Breast epithelium (tissue), 4 donors: ENCODE results near the gene EFTUD2. TPM values are rescaled to one million over a fixed set of nuclear protein-coding genes. Genes with fewer than 3 reads are reported as not detected.

Experiments
- DNase-seq, 2 donors: peaks; one replicate each; pipeline ENCODE4 v3.0.0-alpha.2; 2019; ENCODE audit warnings: low spot score in 2 of 2
- H3K27ac ChIP-seq, 2 donors: fragments of 200-600 bp; sonication (generic) in 1 of 2; one replicate each; pipeline ENCODE4 v1.5.1; 2016 to 2019; ENCODE audit warnings: mild to moderate bottlenecking in 1 of 2
- H3K27me3 ChIP-seq, 2 donors: fragments of 200-600 bp; sonication (generic) in 1 of 2; one replicate each; pipeline versions ENCODE4 v1.5.1 to v1.6.0; 2017 to 2019; ENCODE audit warnings: control low read depth in 1 of 2, mild to moderate bottlenecking in 1 of 2
- H3K36me3 ChIP-seq: fragments of 200-600 bp; one replicate; pipeline ENCODE4 v1.5.1; 2019
- H3K4me1 ChIP-seq, 2 donors: fragments of 200-600 bp; sonication (generic); one replicate each; pipeline ENCODE4 v1.5.1; 2016 to 2019; ENCODE audit warnings: control low read depth in 1 of 2
- H3K4me3 ChIP-seq, 3 donors: fragments of 200-600 bp; sonication (generic); 1 replicate in 2 of 3; 2 replicates in 1 of 3; pipeline ENCODE4 v1.5.1; 2016 to 2019; ENCODE audit warnings: mild to moderate bottlenecking in 3 of 3, moderate library complexity in 2 of 3
- H3K9me3 ChIP-seq, 2 donors: fragments of 200-600 bp; sonication (generic) in 1 of 2; one replicate each; pipeline ENCODE4 v1.5.1; 2016 to 2019; ENCODE audit warnings: control low read depth in 1 of 2
- CTCF ChIP-seq, 3 donors: fragments of 450-650 bp; IDR thresholded peaks; one replicate each; pipeline ENCODE4 v1.5.1; 2016 to 2017; ENCODE audit warnings: antibody characterized with exemption in 3 of 3, mild to moderate bottlenecking in 3 of 3, moderate library complexity in 3 of 3
- POLR2A ChIP-seq: fragments of 450-650 bp; IDR thresholded peaks from one replicate; pipeline ENCODE4 v1.6.1; 2016; ENCODE audit warnings: antibody characterized with exemption, mild to moderate bottlenecking, moderate library complexity
- POLR2AphosphoS5 ChIP-seq, 3 donors: sonication (generic); formaldehyde crosslinking; IDR thresholded peaks; one replicate each; pipeline ENCODE4 v1.6.1; 2017; ENCODE audit warnings: antibody characterized with exemption in 3 of 3
- intact Hi-C: fragments of 100-400 bp; cut with DNase I; formaldehyde crosslinking; loops from one replicate; pipeline ENCODE4 v1.15.1; 2023; ENCODE audit warnings: low total_unique reads
- total RNA-seq, 3 donors: library from RNA; depleted of rRNA; stranded (reverse); fragments of >200 nt; gene quantifications; one replicate each; pipeline ENCODE4 v1.1.0, GENCODE V29; 2016

EFTUD2 gene
- total RNA-seq, 3 donors from 2014 or later = 58.1 to 71.4 (median 60.0) TPM

DNA sequence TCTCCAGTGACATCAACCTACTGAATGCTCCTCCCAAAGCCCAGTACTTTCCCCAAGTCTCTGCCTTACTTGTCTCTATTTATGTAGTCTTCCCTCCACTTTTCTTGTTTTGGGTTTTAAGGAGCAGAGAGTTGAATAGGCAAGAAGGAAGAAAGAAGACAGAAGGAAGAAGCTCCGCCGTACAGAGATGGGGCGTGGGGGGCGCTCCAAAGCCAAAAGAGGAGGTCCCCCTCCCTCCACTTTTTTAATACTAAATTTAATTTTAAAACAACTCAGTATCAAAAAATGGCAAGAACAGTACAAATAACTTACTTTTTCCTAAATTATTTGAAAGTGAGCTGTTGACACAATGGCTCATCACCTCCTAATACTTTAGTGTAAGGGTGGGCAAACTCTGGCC, 4.6 kb downstream of the EFTUD2 start:
- no peaks in the 10 kb centered on the region for H3K9me3 ChIP-seq
- no peak overlapping the region for H3K27ac ChIP-seq
- H3K4me3 ChIP-seq = no peak overlapping the region
- H3K4me1 ChIP-seq = no peaks in the 10 kb centered on the region
- intact Hi-C loops = no loop called here
- H3K36me3 ChIP-seq = no peaks in the 10 kb centered on the region
- no peaks in the 10 kb centered on the region for H3K27me3 ChIP-seq
- no peak for DNase-seq
- TF ChIP-seq POLR2A (no peak), POLR2AphosphoS5 (IDR thresholded peaks at IDR 0.05) (no peak), CTCF (IDR thresholded peaks at IDR 0.05) (no peak)

- H3K9me3 ChIP-seq = no peaks in the 10 kb centered on the region
- H3K27me3 ChIP-seq = no peaks in the 10 kb centered on the region
- intact Hi-C loops = no loop called here
- H3K4me1 ChIP-seq = no peaks in the 10 kb centered on the region
- no peaks in the 10 kb centered on the region for H3K36me3 ChIP-seq
- no peak for TF ChIP-seq POLR2A
- TF ChIP-seq POLR2AphosphoS5 (IDR thresholded peaks at IDR 0.05) = no peak
- no peak for TF ChIP-seq CTCF (IDR thresholded peaks at IDR 0.05)
- no peak overlapping the region for H3K4me3 ChIP-seq
- no peak for DNase-seq
- H3K27ac ChIP-seq = no peak overlapping the region
Measured at GRCh38 chr17:44892250-44892649, 7.0 kb downstream of the EFTUD2 start.

DNA sequence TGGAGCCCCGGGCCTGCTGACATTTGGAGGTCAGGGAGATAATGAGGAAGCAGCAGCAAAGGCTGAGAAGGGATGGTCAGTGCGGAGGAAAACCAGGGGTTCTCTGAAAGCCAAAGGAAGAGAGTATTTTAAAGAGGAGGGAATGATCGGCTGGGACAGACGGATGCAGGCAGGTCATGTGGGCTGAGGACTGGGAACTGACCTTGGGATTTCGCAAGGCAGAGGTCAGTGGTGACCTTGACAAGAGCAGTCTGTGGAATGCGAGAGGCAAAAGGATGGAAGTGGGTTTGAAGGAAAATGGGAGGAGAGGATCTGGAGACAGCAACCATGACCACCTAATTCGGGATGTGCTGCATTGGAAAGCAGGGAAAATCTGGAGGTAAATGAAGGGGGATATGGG, 10.2 kb downstream of the EFTUD2 start:
- intact Hi-C loops = no loop called here
- Histone ChIP-seq H3K4me3 (no peak overlapping the region), H3K27me3 (no peaks in the 10 kb centered on the region), H3K27ac (no peak overlapping the region), H3K9me3 (no peaks in the 10 kb centered on the region), H3K36me3 (peaks cover 6% of the 10 kb centered on the region), H3K4me1 (no peaks in the 10 kb centered on the region)
- TF ChIP-seq POLR2A = no peak
- TF ChIP-seq CTCF (IDR thresholded peaks at IDR 0.05) = no peak
- TF ChIP-seq POLR2AphosphoS5 (IDR thresholded peaks at IDR 0.05) = no peak
- no peak for DNase-seq

DNA sequence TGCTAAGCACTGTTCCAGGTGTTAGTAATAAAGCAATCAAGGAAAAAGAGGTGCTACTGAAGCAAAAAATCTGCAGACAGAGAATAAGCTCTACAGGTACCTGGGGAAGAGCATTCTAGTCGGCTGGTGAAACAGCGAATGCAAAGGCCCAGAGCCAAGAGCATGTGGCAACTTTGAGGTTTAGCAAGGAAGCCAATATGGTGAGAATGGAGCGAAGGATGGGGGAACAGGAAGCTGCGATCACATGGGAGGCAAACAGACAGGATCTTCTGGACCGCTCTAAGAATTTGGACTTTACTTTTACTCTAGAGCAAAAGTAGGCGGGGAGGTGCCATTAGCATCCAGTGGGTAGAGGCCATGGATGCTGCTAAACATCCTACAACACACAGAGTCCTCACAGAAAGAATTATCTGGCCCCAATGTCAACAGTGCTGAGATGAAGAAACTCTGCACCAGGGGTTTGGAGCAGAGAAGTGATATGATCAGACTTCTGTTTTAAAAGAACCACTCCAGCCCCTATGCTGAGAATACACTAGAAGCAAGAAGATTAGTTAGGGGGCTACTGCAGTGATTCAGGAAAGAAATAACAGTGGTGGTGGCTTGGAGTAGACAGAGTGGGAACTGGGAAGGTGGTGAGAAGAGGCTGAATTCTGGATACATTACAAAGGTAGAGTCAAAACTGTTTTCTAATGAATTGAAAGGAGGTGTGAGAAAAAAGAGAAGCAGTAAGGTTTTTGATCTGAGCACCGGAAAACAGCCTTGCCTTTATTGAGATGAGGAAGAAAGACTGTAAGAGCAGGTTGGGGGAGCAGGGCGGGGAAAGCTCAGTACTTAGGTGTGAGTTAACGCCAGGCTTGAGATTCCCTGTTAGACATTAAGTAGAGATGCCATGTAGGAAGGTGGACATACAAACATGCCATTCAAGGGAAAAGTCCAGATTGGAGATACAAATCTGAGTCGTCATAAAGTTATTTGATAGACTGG, 11.0 kb downstream of the EFTUD2 start:
- peaks cover 11% of the 10 kb centered on the region for H3K36me3 ChIP-seq
- intact Hi-C loops = no loop called here
- H3K27me3 ChIP-seq = no peaks in the 10 kb centered on the region

More for the DNA sequence above, 11.0 kb downstream of the EFTUD2 start:
- Histone ChIP-seq H3K9me3 (no peaks in the 10 kb centered on the region), H3K4me1 (no peaks in the 10 kb centered on the region), H3K4me3 (no peak overlapping the region), H3K27ac (no peak overlapping the region)
- DNase-seq = no peak
- no peak for TF ChIP-seq POLR2AphosphoS5 (IDR thresholded peaks at IDR 0.05)
- no peak for TF ChIP-seq POLR2A
- no peak for TF ChIP-seq CTCF (IDR thresholded peaks at IDR 0.05)
